ENCODE data around the gene SASH3. TPM values are rescaled to one million over a fixed set of nuclear protein-coding genes. Genes with fewer than 3 reads are reported as not detected.

The SASH3 gene
- total RNA-seq, 1 donor from 2014 or later, result 2.5 TPM

GRCh38 chrX:129833153-129833990 lies 53.6 kb downstream of the SASH3 start:
- intact Hi-C loops (cut with DNase I), result no loop called here
- DNase-seq (ENCODE audit: missing footprints), result no peak
- peak; percentile 54 for ATAC-seq

- DNase-seq (ENCODE audit: missing footprints) (no peak), ATAC-seq (no peak)
- intact Hi-C loops (cut with DNase I), result no loop called here
These were observed 57.1 kb downstream of the SASH3 start for GRCh38 chrX:129836827-129837226.

- intact Hi-C loops (cut with DNase I), result loop anchor here (5.0 to 10.0 kb wide), 3 partner anchors 67 to 233 kb away; partner anchors contain the start of genes BCORL1 and UTP14A
These were observed 60.6 kb downstream of the SASH3 start for GRCh38 chrX:129840344-129840743.

GRCh38 chrX:129842510-129843208 lies 62.9 kb downstream of the SASH3 start:
- no peak for ATAC-seq
- DNase-seq (ENCODE audit: missing footprints), result no peak
- intact Hi-C loops (cut with DNase I), result loop anchor here (5.0 to 10.0 kb wide), 3 partner anchors 65 to 235 kb away; partner anchors contain the start of genes BCORL1 and UTP14A

More at GRCh38 chrX:129840344-129840743, 60.6 kb downstream of the SASH3 start:
- no peak for ATAC-seq
- DNase-seq (ENCODE audit: missing footprints), result no peak

GRCh38 chrX:129843209-129843458 lies 63.4 kb downstream of the SASH3 start:
- DNase-seq (ENCODE audit: missing footprints) (no peak), ATAC-seq (no peak)
- intact Hi-C loops (cut with DNase I), result loop anchor here (5.0 to 10.0 kb wide), 3 partner anchors 64 to 236 kb away; partner anchors contain the start of genes BCORL1 and UTP14A

GRCh38 chrX:129843459-129844306 lies 63.9 kb downstream of the SASH3 start, which contains the start of gene ZDHHC9:
ZDHHC9 (minus strand) TSS chrX:129843886; CDS start chrX:129841945, 1,941 bp downstream.
- intact Hi-C loops (cut with DNase I), result loop anchor here (5.0 to 10.0 kb wide), 3 partner anchors 64 to 236 kb away; partner anchors contain the start of genes BCORL1 and UTP14A
- ATAC-seq (peak; percentile 98), DNase-seq (ENCODE audit: missing footprints) (peak; percentile 93)

Other genes starting within 250 kb of the SASH3 start
- 9.3 TPM for gene OCRL, start 239.7 kb upstream of the SASH3 start, total RNA-seq
- 16.8 TPM for gene APLN, start 125.0 kb upstream of the SASH3 start, total RNA-seq
- gene XPNPEP2, start 41.0 kb upstream of the SASH3 start, total RNA-seq, result 0.68 TPM
- 17.9 TPM for gene ZDHHC9, start 63.9 kb downstream of the SASH3 start, total RNA-seq
- gene UTP14A, start 126.2 kb downstream of the SASH3 start, total RNA-seq, result 6.9 TPM
- gene BCORL1, start 202.7 kb downstream of the SASH3 start, total RNA-seq, result 11.3 TPM

Measured in Right ventricle myocardium inferior (tissue), 1 donor.